Liver (tissue), 9 donors: ENCODE data around the gene NEIL3. TPM values are rescaled to one million over a fixed set of nuclear protein-coding genes. Genes with fewer than 3 reads are reported as not detected.

Source experiments
- DNase-seq: peaks from one replicate; pipeline ENCODE4 v3.0.0-alpha.2; 2017; ENCODE audit warnings: low spot score
- H3K27ac ChIP-seq, 2 donors: one replicate each; pipeline ENCODE4 v1.7.0; 2013; ENCODE audit warnings: inconsistent platforms in 2 of 2, low read length in 2 of 2, control low read depth in 1 of 2, low read depth in 1 of 2, mild to moderate bottlenecking in 1 of 2
- H3K27me3 ChIP-seq, 4 donors: one replicate each; pipeline versions ENCODE4 v1.6.1 to v1.7.0; 2013; ENCODE audit warnings: low read length in 3 of 4, inconsistent platforms in 1 of 4, mild to moderate bottlenecking in 1 of 4, moderate library complexity in 1 of 4; ENCODE audit not compliant: control insufficient read depth in 4 of 4, insufficient read depth in 4 of 4
- H3K36me3 ChIP-seq, 4 donors: one replicate each; pipeline versions ENCODE4 v1.6.1 to v1.7.0; 2013; ENCODE audit warnings: low read length in 3 of 4, mild to moderate bottlenecking in 3 of 4, low read depth in 1 of 4, moderate library complexity in 1 of 4; ENCODE audit not compliant: control insufficient read depth in 4 of 4, insufficient read depth in 3 of 4
- H3K4me1 ChIP-seq, 4 donors: one replicate each; pipeline versions ENCODE4 v1.6.1 to v1.7.0; 2013; ENCODE audit warnings: low read length in 3 of 4, mild to moderate bottlenecking in 3 of 4, moderate library complexity in 1 of 4; ENCODE audit not compliant: control insufficient read depth in 4 of 4, insufficient read depth in 4 of 4
- H3K4me3 ChIP-seq, 3 donors: one replicate each; pipeline versions ENCODE4 v1.6.1 to v1.7.0; 2013; ENCODE audit warnings: low read length in 3 of 3, control low read depth in 1 of 3, low read depth in 1 of 3, mild to moderate bottlenecking in 1 of 3
- H3K9ac ChIP-seq, 2 donors: one replicate each; pipeline ENCODE4 v1.7.0; 2013; ENCODE audit warnings: low read length in 2 of 2, mild to moderate bottlenecking in 2 of 2, moderate library complexity in 2 of 2, control low read depth in 1 of 2, low read depth in 1 of 2
- H3K9me3 ChIP-seq, 4 donors: one replicate each; pipeline versions ENCODE4 v1.6.1 to v1.7.0; 2013; ENCODE audit warnings: low read length in 3 of 4; ENCODE audit not compliant: control insufficient read depth in 4 of 4
- EGR1 ChIP-seq, 2 donors: IDR thresholded peaks; 2 replicates each; pipeline ENCODE4 v1.6.1; 2016 to 2018; ENCODE audit warnings: antibody characterized with exemption in 2 of 2, low read depth in 2 of 2
- FOXA1 ChIP-seq: IDR thresholded peaks from 2 replicates; pipeline ENCODE4 v1.6.1; 2016; ENCODE audit warnings: antibody characterized with exemption
- FOXA2 ChIP-seq: IDR thresholded peaks from 2 replicates; pipeline ENCODE4 v1.6.1; 2016; ENCODE audit warnings: antibody characterized with exemption
- GABPA ChIP-seq, 2 donors: IDR thresholded peaks in 1 of 2; conservative IDR thresholded peaks in 1 of 2; 2 replicates each; pipeline ENCODE4 v1.6.1; 2016; ENCODE audit warnings: antibody characterized with exemption in 2 of 2, mild to moderate bottlenecking in 1 of 2, moderate library complexity in 1 of 2
- HNF4A ChIP-seq, 2 donors: conservative IDR thresholded peaks; 2 replicates each; pipeline ENCODE4 v1.6.1; 2016; ENCODE audit warnings: antibody characterized with exemption in 2 of 2, mild to moderate bottlenecking in 2 of 2
- HNF4G ChIP-seq: IDR thresholded peaks from 2 replicates; pipeline ENCODE4 v1.6.1; 2016; ENCODE audit warnings: antibody characterized with exemption
- JUND ChIP-seq, 2 donors: IDR thresholded peaks; 2 replicates each; pipeline ENCODE4 v1.6.1; 2016; ENCODE audit warnings: antibody characterized with exemption in 2 of 2
- NR2F2 ChIP-seq: IDR thresholded peaks from 2 replicates; pipeline ENCODE4 v1.6.1; 2016; ENCODE audit warnings: antibody characterized with exemption
- RAD21 ChIP-seq, 2 donors: IDR thresholded peaks; 2 replicates each; pipeline ENCODE4 v1.6.1; 2016; ENCODE audit warnings: antibody characterized with exemption in 2 of 2, mild to moderate bottlenecking in 2 of 2
- RXRA ChIP-seq, 2 donors: IDR thresholded peaks; 2 replicates each; pipeline ENCODE4 v1.6.1; 2017 to 2018; ENCODE audit warnings: antibody characterized with exemption in 2 of 2, mild to moderate bottlenecking in 1 of 2
- SP1 ChIP-seq: IDR thresholded peaks from 2 replicates; pipeline ENCODE4 v1.6.1; 2018; ENCODE audit warnings: antibody characterized with exemption, mild to moderate bottlenecking
- TAF1 ChIP-seq: conservative IDR thresholded peaks from 2 replicates; pipeline ENCODE4 v1.6.1; 2016; ENCODE audit warnings: antibody characterized with exemption, mild to moderate bottlenecking
- YY1 ChIP-seq: IDR thresholded peaks from 2 replicates; pipeline ENCODE4 v1.6.1; 2016; ENCODE audit warnings: antibody characterized with exemption, mild to moderate bottlenecking
- WGBS: extraction: QIAGEN DNeasy Blood & Tissue Kit; methylation state at CpG from one replicate; pipeline ENCODE4 v1.1.7; 2013; 5-methylcytosine and 5-hydroxymethylcytosine counted together
- polyA plus RNA-seq, 2 donors: library from polyadenylated mRNA; stranded (reverse) in 1 of 2; unstranded in 1 of 2; fragments of 200-250 nt in 1 of 2; fragments of >200 nt in 1 of 2; fragmentation: Nextera tagmentation in 1 of 2; extraction: Ambion mirVana in 1 of 2; gene quantifications; one replicate each; pipeline versions ENCODE4 v1.2.1 to v1.2.3, GENCODE V29; 2013 to 2015
- total RNA-seq, 2 donors: library from RNA; depleted of rRNA; stranded (reverse); fragments of >200 nt; gene quantifications; one replicate each; pipeline ENCODE4 v1.2.3, GENCODE V29; 2014
- TF ChIP-seq, protein P1 (sequence below): IDR thresholded peaks from 2 replicates; pipeline ENCODE4 v1.6.1; 2016; ENCODE audit warnings: antibody characterized with exemption
- TF ChIP-seq, protein P2 (sequence below): IDR thresholded peaks from 2 replicates; pipeline ENCODE4 v1.6.1; 2016; ENCODE audit warnings: antibody characterized with exemption
- TF ChIP-seq, protein P3 (sequence below): fragments of 150-350 bp; IDR thresholded peaks from 2 replicates; pipeline ENCODE4 v1.5.1; 2017; ENCODE audit warnings: improper control_type of control experiment, low read depth, low read length; ENCODE audit not compliant: missing input control
- TF ChIP-seq, protein P4 (sequence below): IDR thresholded peaks from 2 replicates; pipeline ENCODE4 v1.6.1; 2016; ENCODE audit warnings: antibody characterized with exemption, mild to moderate bottlenecking
- TF ChIP-seq, protein P5 (sequence below): IDR thresholded peaks from 2 replicates; pipeline ENCODE4 v1.6.1; 2016; ENCODE audit warnings: antibody characterized with exemption
- donor health status: healthy.
- donor health status: healthy.
- donor health status: healthy.
- donor health status: healthy.
- donor health status: healthy.

The NEIL3 gene
- total and polyA plus RNA-seq, 4 donors: 0.07 to 11.0 (median 0.19) TPM

DNA sequence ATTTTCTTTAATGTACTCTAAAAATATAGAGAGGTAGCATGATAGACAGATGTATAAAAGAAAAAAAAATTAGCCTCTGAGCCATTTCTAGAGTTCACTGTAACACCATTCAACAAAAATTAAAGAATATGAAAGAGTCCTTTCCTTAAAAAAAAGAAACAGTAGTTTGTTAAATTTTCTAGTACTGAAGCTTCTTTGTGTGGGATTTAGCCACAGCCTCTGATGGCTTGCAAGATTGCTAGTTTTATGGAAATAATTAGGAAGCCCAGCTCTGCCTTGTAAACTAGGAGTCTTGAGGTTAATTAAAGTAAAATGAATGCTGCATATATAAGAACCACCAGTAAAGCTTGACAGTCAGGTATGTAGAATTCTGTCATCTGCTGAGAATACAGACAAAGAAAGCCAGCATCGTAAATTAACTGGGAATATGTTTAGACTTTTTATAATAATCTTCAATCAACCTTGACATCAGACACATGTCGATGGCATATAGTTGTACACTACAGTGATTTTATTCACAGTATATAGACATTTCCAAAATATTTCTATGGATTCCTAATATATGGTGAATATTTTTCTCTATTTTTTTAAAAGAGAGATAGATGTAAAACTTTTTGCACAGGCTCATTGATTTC, 44.8 kb upstream of the NEIL3 start:
- Histone ChIP-seq H3K9me3 (no peaks in the 10 kb centered on the region), H3K4me3 (no peak overlapping the region), H3K36me3 (no peaks in the 10 kb centered on the region), H3K4me1 (no peaks in the 10 kb centered on the region), H3K9ac (no peak overlapping the region), H3K27me3 (no peaks in the 10 kb centered on the region), H3K27ac (no peak overlapping the region)
- WGBS: 46% methylated on average over 2 of the region's 2 CpGs
- DNase-seq: no peak
- no peak for TF ChIP-seq EGR1 (IDR thresholded peaks at IDR 0.05; ENCODE audit: low read depth in 2 of 2)
- TF ChIP-seq YY1: no peak
- TF ChIP-seq GABPA (IDR thresholded peaks at IDR 0.05 in 1 of 2, conservative IDR thresholded peaks at IDR 0.05 in 1 of 2): no peak
- TF ChIP-seq, protein P1, sequence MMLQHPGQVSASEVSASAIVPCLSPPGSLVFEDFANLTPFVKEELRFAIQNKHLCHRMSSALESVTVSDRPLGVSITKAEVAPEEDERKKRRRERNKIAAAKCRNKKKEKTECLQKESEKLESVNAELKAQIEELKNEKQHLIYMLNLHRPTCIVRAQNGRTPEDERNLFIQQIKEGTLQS: no peak
- TF ChIP-seq, protein P2, sequence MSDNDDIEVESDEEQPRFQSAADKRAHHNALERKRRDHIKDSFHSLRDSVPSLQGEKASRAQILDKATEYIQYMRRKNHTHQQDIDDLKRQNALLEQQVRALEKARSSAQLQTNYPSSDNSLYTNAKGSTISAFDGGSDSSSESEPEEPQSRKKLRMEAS: no peak
- no peak for TF ChIP-seq RXRA (IDR thresholded peaks at IDR 0.05)

DNA sequence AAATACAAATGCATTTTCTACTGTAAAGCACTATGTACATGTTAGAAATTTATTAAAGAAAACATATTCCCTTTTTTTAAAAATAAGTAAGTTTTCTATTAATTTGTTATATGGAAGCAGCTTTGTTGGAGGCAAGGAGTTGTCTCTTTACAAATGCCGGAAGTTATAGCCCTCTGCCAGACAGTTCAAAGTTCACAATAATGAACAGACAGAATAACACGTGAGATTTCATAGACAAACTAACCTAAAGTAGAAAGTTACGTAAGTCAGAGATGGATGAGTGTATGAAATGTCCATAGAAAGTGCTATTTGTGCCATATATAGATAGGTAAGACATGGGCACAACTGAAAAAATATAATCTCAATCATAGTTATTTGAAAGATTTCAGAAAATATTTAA, 43.9 kb upstream of the NEIL3 start:
- no peaks in the 10 kb centered on the region for H3K36me3 ChIP-seq
- no peak for DNase-seq
- H3K9me3 ChIP-seq: no peaks in the 10 kb centered on the region
- H3K4me1 ChIP-seq: no peaks in the 10 kb centered on the region
- no peak overlapping the region for H3K4me3 ChIP-seq
- H3K27ac ChIP-seq: no peak overlapping the region
- H3K27me3 ChIP-seq: no peaks in the 10 kb centered on the region
- TF ChIP-seq EGR1 (IDR thresholded peaks at IDR 0.05; ENCODE audit: low read depth in 2 of 2) (no peak), HNF4A (conservative IDR thresholded peaks at IDR 0.05) (peak; percentile 14 to 41), YY1 (peak; percentile 22), TAF1 (no peak), FOXA1 (no peak), RXRA (IDR thresholded peaks at IDR 0.05) (no peak), FOXA2 (no peak)
- 36% methylated on average over 3 of the region's 3 CpGs for WGBS
- no peak overlapping the region for H3K9ac ChIP-seq

DNA sequence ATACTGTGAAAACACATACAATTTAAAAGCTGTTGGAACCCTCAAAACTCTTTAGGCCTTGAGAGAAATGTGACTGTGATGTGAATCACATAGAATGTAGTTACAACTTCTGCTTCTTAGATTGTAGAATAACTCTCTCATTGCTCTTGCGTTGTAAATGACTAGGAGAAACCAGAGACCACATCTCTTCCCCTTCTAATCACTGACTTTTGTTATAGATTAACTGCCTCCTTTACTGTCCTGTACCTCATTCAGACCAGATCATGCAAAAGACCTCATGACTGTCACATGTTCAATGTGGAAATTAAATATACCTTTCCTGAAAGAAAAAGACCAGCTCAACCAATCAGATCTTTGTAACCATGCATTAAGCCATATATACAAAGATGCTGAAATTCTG, 43.2 kb upstream of the NEIL3 start:
- Histone ChIP-seq H3K27ac (no peak overlapping the region), H3K27me3 (no peaks in the 10 kb centered on the region), H3K4me3 (no peak overlapping the region), H3K4me1 (no peaks in the 10 kb centered on the region), H3K9ac (no peak overlapping the region), H3K9me3 (no peaks in the 10 kb centered on the region), H3K36me3 (no peaks in the 10 kb centered on the region)
- 76% methylated on average over 1 of the region's 1 CpG for WGBS
- TF ChIP-seq, protein P1: no peak
- no peak for TF ChIP-seq SP1
- TF ChIP-seq TAF1: no peak
- TF ChIP-seq GABPA (IDR thresholded peaks at IDR 0.05 in 1 of 2, conservative IDR thresholded peaks at IDR 0.05 in 1 of 2): no peak
- no peak for TF ChIP-seq RAD21 (IDR thresholded peaks at IDR 0.05)
- TF ChIP-seq, protein P2: no peak
- TF ChIP-seq, protein P3, sequence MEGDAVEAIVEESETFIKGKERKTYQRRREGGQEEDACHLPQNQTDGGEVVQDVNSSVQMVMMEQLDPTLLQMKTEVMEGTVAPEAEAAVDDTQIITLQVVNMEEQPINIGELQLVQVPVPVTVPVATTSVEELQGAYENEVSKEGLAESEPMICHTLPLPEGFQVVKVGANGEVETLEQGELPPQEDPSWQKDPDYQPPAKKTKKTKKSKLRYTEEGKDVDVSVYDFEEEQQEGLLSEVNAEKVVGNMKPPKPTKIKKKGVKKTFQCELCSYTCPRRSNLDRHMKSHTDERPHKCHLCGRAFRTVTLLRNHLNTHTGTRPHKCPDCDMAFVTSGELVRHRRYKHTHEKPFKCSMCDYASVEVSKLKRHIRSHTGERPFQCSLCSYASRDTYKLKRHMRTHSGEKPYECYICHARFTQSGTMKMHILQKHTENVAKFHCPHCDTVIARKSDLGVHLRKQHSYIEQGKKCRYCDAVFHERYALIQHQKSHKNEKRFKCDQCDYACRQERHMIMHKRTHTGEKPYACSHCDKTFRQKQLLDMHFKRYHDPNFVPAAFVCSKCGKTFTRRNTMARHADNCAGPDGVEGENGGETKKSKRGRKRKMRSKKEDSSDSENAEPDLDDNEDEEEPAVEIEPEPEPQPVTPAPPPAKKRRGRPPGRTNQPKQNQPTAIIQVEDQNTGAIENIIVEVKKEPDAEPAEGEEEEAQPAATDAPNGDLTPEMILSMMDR: no peak
- TF ChIP-seq, protein P4, sequence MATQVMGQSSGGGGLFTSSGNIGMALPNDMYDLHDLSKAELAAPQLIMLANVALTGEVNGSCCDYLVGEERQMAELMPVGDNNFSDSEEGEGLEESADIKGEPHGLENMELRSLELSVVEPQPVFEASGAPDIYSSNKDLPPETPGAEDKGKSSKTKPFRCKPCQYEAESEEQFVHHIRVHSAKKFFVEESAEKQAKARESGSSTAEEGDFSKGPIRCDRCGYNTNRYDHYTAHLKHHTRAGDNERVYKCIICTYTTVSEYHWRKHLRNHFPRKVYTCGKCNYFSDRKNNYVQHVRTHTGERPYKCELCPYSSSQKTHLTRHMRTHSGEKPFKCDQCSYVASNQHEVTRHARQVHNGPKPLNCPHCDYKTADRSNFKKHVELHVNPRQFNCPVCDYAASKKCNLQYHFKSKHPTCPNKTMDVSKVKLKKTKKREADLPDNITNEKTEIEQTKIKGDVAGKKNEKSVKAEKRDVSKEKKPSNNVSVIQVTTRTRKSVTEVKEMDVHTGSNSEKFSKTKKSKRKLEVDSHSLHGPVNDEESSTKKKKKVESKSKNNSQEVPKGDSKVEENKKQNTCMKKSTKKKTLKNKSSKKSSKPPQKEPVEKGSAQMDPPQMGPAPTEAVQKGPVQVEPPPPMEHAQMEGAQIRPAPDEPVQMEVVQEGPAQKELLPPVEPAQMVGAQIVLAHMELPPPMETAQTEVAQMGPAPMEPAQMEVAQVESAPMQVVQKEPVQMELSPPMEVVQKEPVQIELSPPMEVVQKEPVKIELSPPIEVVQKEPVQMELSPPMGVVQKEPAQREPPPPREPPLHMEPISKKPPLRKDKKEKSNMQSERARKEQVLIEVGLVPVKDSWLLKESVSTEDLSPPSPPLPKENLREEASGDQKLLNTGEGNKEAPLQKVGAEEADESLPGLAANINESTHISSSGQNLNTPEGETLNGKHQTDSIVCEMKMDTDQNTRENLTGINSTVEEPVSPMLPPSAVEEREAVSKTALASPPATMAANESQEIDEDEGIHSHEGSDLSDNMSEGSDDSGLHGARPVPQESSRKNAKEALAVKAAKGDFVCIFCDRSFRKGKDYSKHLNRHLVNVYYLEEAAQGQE: no peak
- no peak for TF ChIP-seq FOXA2
- TF ChIP-seq NR2F2: no peak
- no peak for TF ChIP-seq HNF4G
- no peak for TF ChIP-seq RXRA (IDR thresholded peaks at IDR 0.05)
- no peak for TF ChIP-seq EGR1 (IDR thresholded peaks at IDR 0.05; ENCODE audit: low read depth in 2 of 2)
- TF ChIP-seq, protein P5, sequence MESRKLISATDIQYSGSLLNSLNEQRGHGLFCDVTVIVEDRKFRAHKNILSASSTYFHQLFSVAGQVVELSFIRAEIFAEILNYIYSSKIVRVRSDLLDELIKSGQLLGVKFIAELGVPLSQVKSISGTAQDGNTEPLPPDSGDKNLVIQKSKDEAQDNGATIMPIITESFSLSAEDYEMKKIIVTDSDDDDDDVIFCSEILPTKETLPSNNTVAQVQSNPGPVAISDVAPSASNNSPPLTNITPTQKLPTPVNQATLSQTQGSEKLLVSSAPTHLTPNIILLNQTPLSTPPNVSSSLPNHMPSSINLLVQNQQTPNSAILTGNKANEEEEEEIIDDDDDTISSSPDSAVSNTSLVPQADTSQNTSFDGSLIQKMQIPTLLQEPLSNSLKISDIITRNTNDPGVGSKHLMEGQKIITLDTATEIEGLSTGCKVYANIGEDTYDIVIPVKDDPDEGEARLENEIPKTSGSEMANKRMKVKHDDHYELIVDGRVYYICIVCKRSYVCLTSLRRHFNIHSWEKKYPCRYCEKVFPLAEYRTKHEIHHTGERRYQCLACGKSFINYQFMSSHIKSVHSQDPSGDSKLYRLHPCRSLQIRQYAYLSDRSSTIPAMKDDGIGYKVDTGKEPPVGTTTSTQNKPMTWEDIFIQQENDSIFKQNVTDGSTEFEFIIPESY: no peak
- TF ChIP-seq FOXA1: no peak
- no peak for TF ChIP-seq JUND (IDR thresholded peaks at IDR 0.05)
- TF ChIP-seq YY1: no peak
- TF ChIP-seq HNF4A (conservative IDR thresholded peaks at IDR 0.05): no peak
- DNase-seq: no peak
